ENCODE measurements around the gene PILRA. TPM values are rescaled to one million over a fixed set of nuclear protein-coding genes. Genes with fewer than 3 reads are reported as not detected.
"Not testable (repeated sequence)": the region's sequence is repeated elsewhere in the genome, so short reads cannot be mapped to it uniquely, and the experiment has no call there.

Gene PILRA
- total RNA-seq, 2 donors from 2014 or later, result 2.1 to 12.8 TPM

DNA sequence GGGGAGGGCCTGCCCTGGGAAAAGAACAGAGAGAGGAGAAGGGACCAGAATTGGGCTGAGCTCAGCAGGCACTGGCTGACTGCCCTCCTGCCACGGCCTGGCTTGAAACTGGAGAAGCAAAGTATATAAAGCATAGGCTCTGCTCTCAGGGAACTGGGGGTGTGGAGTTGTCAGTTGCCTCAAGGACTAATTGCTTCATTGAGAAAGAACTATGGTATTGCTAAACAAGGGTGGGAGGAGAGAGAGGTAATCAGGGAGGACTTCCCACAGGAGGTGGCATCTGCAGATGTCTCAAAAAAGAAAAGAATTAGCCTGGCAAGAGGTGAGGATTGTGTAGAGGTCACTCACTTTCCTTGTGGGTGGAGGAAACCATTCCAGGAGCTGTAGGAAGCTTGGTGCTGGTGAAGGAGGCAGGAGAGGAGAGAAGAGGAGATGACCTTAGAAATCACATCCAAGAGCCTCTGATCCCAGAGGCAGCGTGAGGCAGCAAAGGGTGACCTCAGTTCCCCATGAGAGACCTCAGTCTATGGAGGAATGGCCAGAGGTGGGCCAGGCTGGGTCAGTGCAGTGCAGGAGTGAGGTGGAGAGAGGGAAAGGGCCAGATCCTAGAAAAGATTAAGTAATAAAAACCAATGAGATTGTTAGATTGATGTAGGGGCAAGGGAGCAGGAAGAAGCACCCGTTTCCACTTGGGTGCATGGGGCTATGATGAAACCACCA, 13.0 kb upstream of the PILRA start:
- DNase-seq, result no peak
- Mint-ChIP-seq H3K27me3 (ENCODE audit: insufficient read depth) (no peaks in the 10 kb centered on the region), H3K36me3 (ENCODE audit: low read depth) (peaks cover 69% of the 10 kb centered on the region), H3K4me1 (no peaks in the 10 kb centered on the region), H3K27ac (no peak overlapping the region), H3K4me3 (no peak overlapping the region), H3K9me3 (no peaks in the 10 kb centered on the region)
- Histone ChIP-seq H3K4me1 (ENCODE audit: control insufficient read depth, insufficient read depth, low read length) (no peaks in the 10 kb centered on the region), H3K4me3 (ENCODE audit: low read length) (no peak overlapping the region), H3K9me3 (ENCODE audit: control insufficient read depth, low read length) (no peaks in the 10 kb centered on the region), H3K9ac (ENCODE audit: extremely low read depth, low read length, poor library complexity, severe bottlenecking) (no peak overlapping the region), H3K36me3 (ENCODE audit: control insufficient read depth, insufficient read depth, low read length) (peaks cover 76% of the 10 kb centered on the region), H3K27ac (ENCODE audit: low read depth, low read length) (no peak overlapping the region), H3K27me3 (ENCODE audit: control insufficient read depth, insufficient read depth, low read length, poor library complexity, severe bottlenecking) (no peaks in the 10 kb centered on the region)
- TF ChIP-seq, protein P1, sequence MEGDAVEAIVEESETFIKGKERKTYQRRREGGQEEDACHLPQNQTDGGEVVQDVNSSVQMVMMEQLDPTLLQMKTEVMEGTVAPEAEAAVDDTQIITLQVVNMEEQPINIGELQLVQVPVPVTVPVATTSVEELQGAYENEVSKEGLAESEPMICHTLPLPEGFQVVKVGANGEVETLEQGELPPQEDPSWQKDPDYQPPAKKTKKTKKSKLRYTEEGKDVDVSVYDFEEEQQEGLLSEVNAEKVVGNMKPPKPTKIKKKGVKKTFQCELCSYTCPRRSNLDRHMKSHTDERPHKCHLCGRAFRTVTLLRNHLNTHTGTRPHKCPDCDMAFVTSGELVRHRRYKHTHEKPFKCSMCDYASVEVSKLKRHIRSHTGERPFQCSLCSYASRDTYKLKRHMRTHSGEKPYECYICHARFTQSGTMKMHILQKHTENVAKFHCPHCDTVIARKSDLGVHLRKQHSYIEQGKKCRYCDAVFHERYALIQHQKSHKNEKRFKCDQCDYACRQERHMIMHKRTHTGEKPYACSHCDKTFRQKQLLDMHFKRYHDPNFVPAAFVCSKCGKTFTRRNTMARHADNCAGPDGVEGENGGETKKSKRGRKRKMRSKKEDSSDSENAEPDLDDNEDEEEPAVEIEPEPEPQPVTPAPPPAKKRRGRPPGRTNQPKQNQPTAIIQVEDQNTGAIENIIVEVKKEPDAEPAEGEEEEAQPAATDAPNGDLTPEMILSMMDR (conservative IDR thresholded peaks at IDR 0.05), result no peak
- 83 to 97% methylated on average over 3 of the region's 3 CpGs for whole genome bisulfite sequencing, 2 experiments (ENCODE audit: insufficient coverage in 1 of 2, insufficient read length in 1 of 2)

DNA sequence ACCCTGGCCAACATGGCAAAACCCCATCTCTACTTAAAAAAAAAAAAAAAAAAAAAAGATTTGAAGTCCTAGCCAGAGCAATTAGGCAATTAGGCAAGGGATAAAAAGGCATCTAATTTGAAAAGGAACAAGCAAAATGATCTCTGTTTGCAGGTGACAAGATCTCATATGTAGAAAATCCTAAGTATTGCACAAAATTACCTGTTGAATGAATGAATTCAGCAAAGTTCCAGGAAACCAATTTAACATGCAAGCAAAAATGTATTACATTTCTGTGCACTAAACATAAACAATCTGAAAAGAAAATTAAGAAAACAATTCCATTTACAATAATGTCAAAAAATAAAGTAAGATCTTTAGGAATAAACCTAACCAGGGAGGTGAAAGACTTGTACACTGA, 10.2 kb upstream of the PILRA start:
- no peak overlapping the region for H3K9ac ChIP-seq (ENCODE audit: extremely low read depth, low read length, poor library complexity, severe bottlenecking)
- H3K4me1 Mint-ChIP-seq, result no peaks in the 10 kb centered on the region
- H3K4me1 ChIP-seq (ENCODE audit: control insufficient read depth, insufficient read depth, low read length), result no peaks in the 10 kb centered on the region
- H3K27ac Mint-ChIP-seq, result no peak overlapping the region
- H3K9me3 ChIP-seq (ENCODE audit: control insufficient read depth, low read length), result no peaks in the 10 kb centered on the region
- no peak overlapping the region for H3K27ac ChIP-seq (ENCODE audit: low read depth, low read length)
- peaks cover 61% of the 10 kb centered on the region for H3K36me3 ChIP-seq (ENCODE audit: control insufficient read depth, insufficient read depth, low read length)
- H3K4me3 Mint-ChIP-seq, result no peak overlapping the region
- TF ChIP-seq, protein P1 (conservative IDR thresholded peaks at IDR 0.05), result no peak
- no peaks in the 10 kb centered on the region for H3K27me3 ChIP-seq (ENCODE audit: control insufficient read depth, insufficient read depth, low read length, poor library complexity, severe bottlenecking)
- no peak overlapping the region for H3K4me3 ChIP-seq (ENCODE audit: low read length)
- DNase-seq, result no peak
- H3K27me3 Mint-ChIP-seq (ENCODE audit: insufficient read depth), result no peaks in the 10 kb centered on the region
- peaks cover 76% of the 10 kb centered on the region for H3K36me3 Mint-ChIP-seq (ENCODE audit: low read depth)
- no peaks in the 10 kb centered on the region for H3K9me3 Mint-ChIP-seq

DNA sequence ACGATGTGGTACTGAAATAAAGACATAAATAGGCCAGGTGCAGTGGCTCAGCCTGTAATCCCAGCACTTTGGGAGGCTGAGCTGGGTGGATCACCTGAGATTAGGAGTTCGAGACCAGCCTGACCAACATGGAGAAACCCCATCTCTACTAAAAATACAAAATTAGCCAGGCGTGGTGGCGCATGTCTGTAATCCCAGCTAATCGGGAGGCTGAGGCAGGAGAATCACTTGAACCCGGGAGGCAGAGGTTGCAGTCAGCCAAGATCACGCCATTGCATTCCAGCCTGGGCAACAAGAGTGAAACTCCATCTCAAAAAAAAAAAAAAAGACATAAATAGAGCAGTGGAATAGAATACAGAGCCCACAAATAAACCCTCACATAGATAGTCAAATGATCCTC, 9.5 kb upstream of the PILRA start:
- not testable (repeated sequence) for H3K27me3 ChIP-seq (ENCODE audit: control insufficient read depth, insufficient read depth, low read length, poor library complexity, severe bottlenecking); H3K9ac ChIP-seq (ENCODE audit: extremely low read depth, low read length, poor library complexity, severe bottlenecking); H3K4me1 Mint-ChIP-seq; H3K27me3 Mint-ChIP-seq (ENCODE audit: insufficient read depth); DNase-seq; H3K9me3 Mint-ChIP-seq; H3K9me3 ChIP-seq (ENCODE audit: control insufficient read depth, low read length); H3K4me1 ChIP-seq (ENCODE audit: control insufficient read depth, insufficient read depth, low read length); H3K27ac Mint-ChIP-seq; H3K4me3 Mint-ChIP-seq; H3K4me3 ChIP-seq (ENCODE audit: low read length); H3K27ac ChIP-seq (ENCODE audit: low read depth, low read length)
- WGBS, 2 experiments (ENCODE audit: insufficient coverage in 1 of 2, insufficient read length in 1 of 2), result 86 to 98% methylated on average over 4 to 7 of the region's 7 CpGs
- peaks cover 72% of the 10 kb centered on the region for H3K36me3 Mint-ChIP-seq (ENCODE audit: low read depth)
- peaks cover 65% of the 10 kb centered on the region for H3K36me3 ChIP-seq (ENCODE audit: control insufficient read depth, insufficient read depth, low read length)

DNA sequence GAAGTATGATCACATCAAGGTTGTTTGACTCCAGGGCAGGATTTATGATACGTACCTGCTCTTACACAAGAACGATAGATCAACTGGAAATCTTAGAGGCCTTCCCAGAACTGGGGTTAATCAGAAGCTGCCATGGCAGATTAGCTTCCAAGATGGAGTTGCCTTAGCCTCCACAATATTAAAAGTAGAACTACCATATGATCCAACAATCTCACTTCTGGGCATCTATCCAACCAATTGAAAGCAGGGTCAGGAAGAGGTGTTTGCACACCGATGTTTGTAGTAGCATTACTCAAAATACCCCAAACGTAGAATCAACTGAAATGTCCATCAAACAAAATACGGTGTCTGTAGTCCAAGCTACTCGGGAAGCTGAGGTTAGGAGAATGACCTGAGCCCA, 8.8 kb upstream of the PILRA start:
- H3K9me3 ChIP-seq (ENCODE audit: control insufficient read depth, low read length), result no peaks in the 10 kb centered on the region
- DNase-seq, result no peak
- Mint-ChIP-seq H3K27ac (no peak overlapping the region), H3K27me3 (ENCODE audit: insufficient read depth) (no peaks in the 10 kb centered on the region), H3K9me3 (no peaks in the 10 kb centered on the region), H3K4me1 (no peaks in the 10 kb centered on the region), H3K4me3 (no peak overlapping the region), H3K36me3 (ENCODE audit: low read depth) (peaks cover 65% of the 10 kb centered on the region)
- H3K36me3 ChIP-seq (ENCODE audit: control insufficient read depth, insufficient read depth, low read length), result peaks cover 58% of the 10 kb centered on the region
- H3K4me3 ChIP-seq (ENCODE audit: low read length), result no peak overlapping the region
- no peak overlapping the region for H3K27ac ChIP-seq (ENCODE audit: low read depth, low read length)
- TF ChIP-seq, protein P1 (conservative IDR thresholded peaks at IDR 0.05), result no peak
- H3K27me3 ChIP-seq (ENCODE audit: control insufficient read depth, insufficient read depth, low read length, poor library complexity, severe bottlenecking), result no peaks in the 10 kb centered on the region
- 95 to 100% methylated on average over 4 to 6 of the region's 6 CpGs for WGBS, 2 experiments (ENCODE audit: insufficient coverage in 1 of 2, insufficient read length in 1 of 2)
- no peaks in the 10 kb centered on the region for H3K4me1 ChIP-seq (ENCODE audit: control insufficient read depth, insufficient read depth, low read length)
- H3K9ac ChIP-seq (ENCODE audit: extremely low read depth, low read length, poor library complexity, severe bottlenecking), result no peak overlapping the region

DNA sequence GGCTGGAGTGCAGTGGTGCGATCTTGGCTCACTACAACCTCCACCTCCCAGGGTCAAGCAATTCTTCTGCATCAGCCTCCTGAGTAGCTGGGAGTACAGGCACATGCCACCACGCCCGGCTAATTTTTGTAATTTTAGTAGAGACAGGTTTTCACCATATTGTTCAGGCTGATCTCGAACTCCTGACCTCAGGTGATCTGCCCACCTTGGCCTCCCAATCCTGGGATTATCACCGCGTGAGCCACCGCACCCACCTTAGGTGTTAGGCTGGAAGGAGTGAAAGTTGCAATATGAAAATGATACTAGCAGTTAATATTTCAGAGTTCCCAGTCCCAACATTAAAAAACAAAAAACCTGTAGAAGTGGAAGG, 7.3 kb upstream of the PILRA start:
- H3K9ac ChIP-seq (ENCODE audit: extremely low read depth, low read length, poor library complexity, severe bottlenecking); H3K4me3 ChIP-seq (ENCODE audit: low read length); DNase-seq; H3K27ac ChIP-seq (ENCODE audit: low read depth, low read length); H3K4me1 ChIP-seq (ENCODE audit: control insufficient read depth, insufficient read depth, low read length); H3K27me3 Mint-ChIP-seq (ENCODE audit: insufficient read depth); H3K4me1 Mint-ChIP-seq; H3K9me3 Mint-ChIP-seq; H3K4me3 Mint-ChIP-seq; H3K9me3 ChIP-seq (ENCODE audit: control insufficient read depth, low read length); H3K27me3 ChIP-seq (ENCODE audit: control insufficient read depth, insufficient read depth, low read length, poor library complexity, severe bottlenecking): not testable (repeated sequence)
- peaks cover 45% of the 10 kb centered on the region for H3K36me3 ChIP-seq (ENCODE audit: control insufficient read depth, insufficient read depth, low read length)
- Mint-ChIP-seq H3K27ac (peak overlapping the region; percentile 68), H3K36me3 (ENCODE audit: low read depth) (peaks cover 54% of the 10 kb centered on the region)
- 97 to 98% methylated on average over 5 to 7 of the region's 7 CpGs for WGBS, 2 experiments (ENCODE audit: insufficient coverage in 1 of 2, insufficient read length in 1 of 2)
